Transverse colon (tissue), 4 donors: ENCODE data around the gene ATP2A1. TPM values are rescaled to one million over a fixed set of nuclear protein-coding genes. Genes with fewer than 3 reads are reported as not detected.

Experiments
- DNase-seq: peaks from one replicate; pipeline ENCODE4 v3.0.0-alpha.2; 2019
- H3K27ac ChIP-seq, 4 donors: fragments of 200-600 bp; sonication (generic); 2 replicates each; pipeline ENCODE4 v1.5.1; 2016 to 2018; ENCODE audit warnings: inconsistent platforms in 4 of 4
- H3K27me3 ChIP-seq: fragments of 200-600 bp; sonication (generic); 2 replicates; pipeline ENCODE4 v1.5.1; 2017; ENCODE audit warnings: inconsistent platforms
- H3K36me3 ChIP-seq, 4 donors: fragments of 200-600 bp; sonication (generic); 2 replicates each; pipeline ENCODE4 v1.5.1; 2017 to 2019; ENCODE audit warnings: inconsistent platforms in 4 of 4
- H3K4me1 ChIP-seq, 4 donors: fragments of 200-600 bp; sonication (generic); 2 replicates each; pipeline ENCODE4 v1.5.1; 2017 to 2020; ENCODE audit warnings: inconsistent platforms in 4 of 4
- H3K4me3 ChIP-seq, 4 donors: fragments of 200-600 bp; sonication (generic); 1 replicate in 1 of 4; 2 replicates in 3 of 4; pipeline versions ENCODE4 v1.5.1 to v1.6.1; 2017 to 2019; ENCODE audit warnings: inconsistent platforms in 4 of 4
- H3K9me3 ChIP-seq, 2 donors: fragments of 200-600 bp; sonication (generic); 2 replicates each; pipeline ENCODE4 v1.5.1; 2017 to 2019; ENCODE audit warnings: inconsistent platforms in 2 of 2
- CTCF ChIP-seq, 5 experiments: fragments of 200-600 bp in 3 of 5; fragments of 450-650 bp in 2 of 5; sonication (generic) in 3 of 5; IDR thresholded peaks; 1 replicate in 2 of 5; 2 replicates in 3 of 5; pipeline ENCODE4 v1.5.1; 2016 to 2017; ENCODE audit warnings: antibody characterized with exemption in 5 of 5, inconsistent platforms in 3 of 5, mild to moderate bottlenecking in 2 of 5, moderate library complexity in 1 of 5
- EP300 ChIP-seq: sonication (generic); formaldehyde crosslinking; IDR thresholded peaks from one replicate; pipeline ENCODE4 v1.6.1; 2017; ENCODE audit warnings: antibody characterized with exemption, low read depth
- POLR2A ChIP-seq: fragments of 450-650 bp; IDR thresholded peaks from one replicate; pipeline ENCODE4 v1.6.1; 2016; ENCODE audit warnings: antibody characterized with exemption, mild to moderate bottlenecking, moderate library complexity
- POLR2AphosphoS5 ChIP-seq, 3 donors: sonication (generic); formaldehyde crosslinking; IDR thresholded peaks; one replicate each; pipeline ENCODE4 v1.6.1; 2016; ENCODE audit warnings: antibody characterized with exemption in 3 of 3
- WGBS, 2 donors: methylation state at CpG; one replicate each; pipeline ENCODE4 v1.1.5; 2018; ENCODE audit warnings: low coverage in 1 of 2; 5-methylcytosine and 5-hydroxymethylcytosine counted together
- in situ Hi-C, 4 donors: fragments of 200-750 bp; cut with MboI; loops; one replicate each; pipeline versions ENCODE4 v1.15.0 to v1.15.1; 2017; ENCODE audit warnings: low sequenced_read_pairs in 3 of 4, low pct_ligation_motif_present in 1 of 4, low pct_unique_long_range_greater_than_20kb in 1 of 4
- intact Hi-C: fragments of 100-400 bp; cut with DNase I; formaldehyde crosslinking; loops from one replicate; pipeline ENCODE4 v1.15.1; 2023; ENCODE audit warnings: low total_unique reads
- total RNA-seq, 4 donors: library from RNA; depleted of rRNA; stranded (reverse); fragments of >200 nt; gene quantifications; one replicate each; pipeline ENCODE4 v1.1.0, GENCODE V29; 2016

The ATP2A1 gene
- total RNA-seq, 4 donors from 2014 or later, result 1.1 to 3.2 (median 1.4) TPM; not detected in 1

GRCh38 chr16:28933171-28933570 lies 54.9 kb downstream of the ATP2A1 start:
- in situ Hi-C loops (no loop called here), intact Hi-C loops (no loop called here)
- no peak for DNase-seq
- no peak overlapping the region for H3K4me3 ChIP-seq
- no peaks in the 10 kb centered on the region for H3K9me3 ChIP-seq
- H3K4me1 ChIP-seq, result peaks cover 0 to 6% (median 2%) of the 10 kb centered on the region in 4 donors
- H3K27me3 ChIP-seq, result no peaks in the 10 kb centered on the region
- no peak overlapping the region for H3K27ac ChIP-seq
- WGBS, 2 donors, result 86% methylated on average over 8 of the region's 8 CpGs; no CpG with 5 or more reads in 1 of the 2 donors
- TF ChIP-seq EP300 (no peak), POLR2A (no peak), CTCF (IDR thresholded peaks at IDR 0.05) (no peak), POLR2AphosphoS5 (IDR thresholded peaks at IDR 0.05) (no peak)
- no peaks in the 10 kb centered on the region for H3K36me3 ChIP-seq

GRCh38 chr16:28935346-28935745 lies 57.1 kb downstream of the ATP2A1 start:
- 93% methylated on average over 4 of the region's 4 CpGs; no CpG with 5 or more reads in 1 of the 2 donors for WGBS, 2 donors
- in situ Hi-C loops, result no loop called here
- no peak for TF ChIP-seq CTCF (IDR thresholded peaks at IDR 0.05)
- no peak for TF ChIP-seq POLR2A
- no peak for TF ChIP-seq EP300
- no peak for TF ChIP-seq POLR2AphosphoS5 (IDR thresholded peaks at IDR 0.05)

GRCh38 chr16:28935924-28936783 lies 57.9 kb downstream of the ATP2A1 start:
- 25 to 43% methylated on average over 4 to 23 of the region's 36 CpGs for WGBS, 2 donors
- intact Hi-C loops, result loop anchor here (2.0 kb wide), 1 partner anchor 57 kb away; the partner anchor contains the start of gene ATP2A1
- peaks cover 0 to 6% (median 2%) of the 10 kb centered on the region in 4 donors for H3K4me1 ChIP-seq
- peak; percentile 89 for DNase-seq
- H3K27me3 ChIP-seq, result no peaks in the 10 kb centered on the region
- in situ Hi-C loops, result no loop called here
- H3K36me3 ChIP-seq, result no peaks in the 10 kb centered on the region
- H3K27ac ChIP-seq, result peak overlapping the region in 1 of 4 donors; percentile 10
- TF ChIP-seq POLR2AphosphoS5 (IDR thresholded peaks at IDR 0.05), result no peak
- no peak for TF ChIP-seq POLR2A
- TF ChIP-seq CTCF (IDR thresholded peaks at IDR 0.05), result no peak
- no peak for TF ChIP-seq EP300
- no peaks in the 10 kb centered on the region for H3K9me3 ChIP-seq
- peak overlapping the region in 2 of 4 donors; percentile 13 to 36 for H3K4me3 ChIP-seq

More at GRCh38 chr16:28935346-28935745, 57.1 kb downstream of the ATP2A1 start:
- H3K9me3 ChIP-seq, result no peaks in the 10 kb centered on the region
- no peak overlapping the region for H3K4me3 ChIP-seq
- no peaks in the 10 kb centered on the region for H3K36me3 ChIP-seq
- no peak for DNase-seq
- H3K27me3 ChIP-seq, result no peaks in the 10 kb centered on the region
- intact Hi-C loops, result loop anchor here (2.0 kb wide), 1 partner anchor 57 kb away; the partner anchor contains the start of gene ATP2A1
- H3K4me1 ChIP-seq, result peaks cover 0 to 6% (median 2%) of the 10 kb centered on the region in 4 donors
- no peak overlapping the region for H3K27ac ChIP-seq

- in situ Hi-C loops (no loop called here), intact Hi-C loops (no loop called here)
- Histone ChIP-seq H3K27me3 (no peaks in the 10 kb centered on the region), H3K4me1 (peaks cover 0 to 6% (median 2%) of the 10 kb centered on the region in 4 donors), H3K36me3 (no peaks in the 10 kb centered on the region), H3K9me3 (no peaks in the 10 kb centered on the region), H3K4me3 (no peak overlapping the region), H3K27ac (no peak overlapping the region)
- no peak for DNase-seq
- 84% methylated on average over 25 of the region's 26 CpGs; no CpG with 5 or more reads in 1 of the 2 donors for WGBS, 2 donors
- TF ChIP-seq POLR2A (no peak), POLR2AphosphoS5 (IDR thresholded peaks at IDR 0.05) (no peak), CTCF (IDR thresholded peaks at IDR 0.05) (no peak), EP300 (no peak)
Measured at GRCh38 chr16:28936784-28937155, 58.5 kb downstream of the ATP2A1 start.
